H9 (cell line): ENCODE data around the gene PLA2G4D. TPM values are rescaled to one million over a fixed set of nuclear protein-coding genes. Genes with fewer than 3 reads are reported as not detected.

Experiments used
- DNase-seq: peaks from one replicate; pipeline ENCODE4 v3.0.0-alpha.2; 2017
- H2AFZ ChIP-seq: one replicate; pipeline ENCODE4 v1.6.1; 2013; ENCODE audit warnings: mild to moderate bottlenecking, low read length, control low read depth, moderate library complexity
- H2AK5ac ChIP-seq: 2 replicates; pipeline ENCODE4 v1.6.1; 2013; ENCODE audit warnings: low read length, control low read depth, mixed read lengths; ENCODE audit not compliant: insufficient read length
- H2BK120ac ChIP-seq: one replicate; pipeline ENCODE4 v1.6.1; 2013; ENCODE audit warnings: low read depth, mild to moderate bottlenecking, low read length, control low read depth, inconsistent platforms; ENCODE audit not compliant: poor library complexity, severe bottlenecking
- H2BK12ac ChIP-seq: 2 replicates; pipeline ENCODE4 v1.6.1; 2013; ENCODE audit warnings: low read length, control low read depth, mixed read lengths, low read depth; ENCODE audit not compliant: insufficient read length
- H2BK15ac ChIP-seq: 2 replicates; pipeline ENCODE4 v1.6.1; 2013; ENCODE audit warnings: low read depth, low read length, control low read depth
- H2BK20ac ChIP-seq: one replicate; pipeline ENCODE4 v1.6.1; 2013; ENCODE audit warnings: low read depth, mild to moderate bottlenecking, low read length, control low read depth, inconsistent platforms; ENCODE audit not compliant: poor library complexity, severe bottlenecking
- H2BK5ac ChIP-seq: 2 replicates; pipeline ENCODE4 v1.6.1; 2013; ENCODE audit warnings: low read length, control low read depth, mixed read lengths; ENCODE audit not compliant: insufficient read length
- H3K14ac ChIP-seq: 2 replicates; pipeline ENCODE4 v1.6.1; 2013; ENCODE audit warnings: low read length, control low read depth; ENCODE audit not compliant: insufficient read depth
- H3K18ac ChIP-seq: 2 replicates; pipeline ENCODE4 v1.6.1; 2013; ENCODE audit warnings: low read depth, mild to moderate bottlenecking, mixed read lengths, low read length, control low read depth; ENCODE audit not compliant: insufficient read length
- H3K23ac ChIP-seq: 2 replicates; pipeline ENCODE4 v1.6.1; 2013; ENCODE audit warnings: low read length, control low read depth, mixed read lengths, low read depth; ENCODE audit not compliant: insufficient read length
- H3K23me2 ChIP-seq: 2 replicates; pipeline ENCODE4 v1.6.1; 2013; ENCODE audit warnings: low read depth, mild to moderate bottlenecking, mixed read lengths, low read length, control low read depth; ENCODE audit not compliant: insufficient read length, poor library complexity, severe bottlenecking
- H3K27ac ChIP-seq: 2 replicates; pipeline ENCODE4 v1.5.1; 2013; ENCODE audit warnings: low read length, control low read depth, mixed read lengths, low read depth; ENCODE audit not compliant: insufficient read length
- H3K27me3 ChIP-seq: 2 replicates; pipeline ENCODE4 v1.6.1; 2013; ENCODE audit warnings: low read length, control low read depth, inconsistent platforms; ENCODE audit not compliant: insufficient read depth
- H3K4ac ChIP-seq: 2 replicates; pipeline ENCODE4 v1.6.1; 2013; ENCODE audit warnings: low read depth, mild to moderate bottlenecking, control low read depth, inconsistent platforms, low read length, moderate library complexity
- H3K4me1 ChIP-seq: 2 replicates; pipeline ENCODE4 v1.6.1; 2013; ENCODE audit warnings: low read length, control low read depth, inconsistent platforms; ENCODE audit not compliant: insufficient read depth
- H3K4me2 ChIP-seq: 2 replicates; pipeline ENCODE4 v1.6.1; 2013; ENCODE audit warnings: low read length, control low read depth, mixed read lengths; ENCODE audit not compliant: insufficient read length, insufficient read depth
- H3K56ac ChIP-seq: 2 replicates; pipeline ENCODE4 v1.6.1; 2013; ENCODE audit warnings: low read depth, mild to moderate bottlenecking, mixed read lengths, low read length, control low read depth; ENCODE audit not compliant: insufficient read length
- H3K79me1 ChIP-seq: 2 replicates; pipeline ENCODE4 v1.6.1; 2013; ENCODE audit warnings: low read depth, mild to moderate bottlenecking, moderate library complexity, low read length, control low read depth, inconsistent platforms; ENCODE audit not compliant: insufficient read depth, poor library complexity, severe bottlenecking
- H3K79me2 ChIP-seq: 2 replicates; pipeline ENCODE4 v1.6.1; 2013; ENCODE audit warnings: low read length, control low read depth, inconsistent platforms; ENCODE audit not compliant: insufficient read depth
- H3K9ac ChIP-seq: 2 replicates; pipeline ENCODE4 v1.6.1; 2013; ENCODE audit warnings: low read length, control low read depth, mixed read lengths; ENCODE audit not compliant: insufficient read length; ENCODE audit errors: extremely low read depth
- H3K9me3 ChIP-seq: one replicate; pipeline ENCODE4 v1.6.1; 2013; ENCODE audit warnings: low read depth, low read length, inconsistent platforms; ENCODE audit not compliant: control insufficient read depth
- H3T11ph ChIP-seq: one replicate; pipeline ENCODE4 v1.6.1; 2013; ENCODE audit warnings: mild to moderate bottlenecking, low read length, control low read depth, inconsistent platforms
- H4K20me1 ChIP-seq: one replicate; pipeline ENCODE4 v1.6.1; 2013; ENCODE audit not compliant: control insufficient read depth, insufficient read length, insufficient read depth
- H4K5ac ChIP-seq: 2 replicates; pipeline ENCODE4 v1.6.1; 2013; ENCODE audit warnings: low read depth, mild to moderate bottlenecking, mixed read lengths, low read length, control low read depth; ENCODE audit not compliant: insufficient read length
- H4K8ac ChIP-seq: replicated peaks from 2 replicates; pipeline ENCODE4 v1.6.1; 2013; ENCODE audit warnings: low read length, control low read depth, mixed read lengths, low read depth; ENCODE audit not compliant: insufficient read length
- H4K91ac ChIP-seq: 2 replicates; pipeline ENCODE4 v1.6.1; 2013; ENCODE audit warnings: low read depth, mild to moderate bottlenecking, moderate library complexity, mixed read lengths, low read length, control low read depth; ENCODE audit not compliant: insufficient read length
- H3K27ac Mint-ChIP-seq, 3 experiments: 2 replicates in 2 of 3; 3 replicates in 1 of 3; pipeline ENCODE4 v1.8.0; 2020 to 2021; ENCODE audit warnings: mixed read lengths in 3 of 3, mild to moderate bottlenecking in 1 of 3, moderate library complexity in 1 of 3
- H3K27me3 Mint-ChIP-seq: 2 replicates; pipeline ENCODE4 v1.8.0; 2021; ENCODE audit warnings: low read depth, mild to moderate bottlenecking, moderate library complexity, mixed read lengths
- H3K36me3 Mint-ChIP-seq, 3 experiments: 2 replicates in 2 of 3; 3 replicates in 1 of 3; pipeline ENCODE4 v1.8.0; 2020 to 2021; ENCODE audit warnings: low read depth in 3 of 3, mixed read lengths in 3 of 3; ENCODE audit not compliant: insufficient read depth in 1 of 3
- H3K4me1 Mint-ChIP-seq, 2 experiments: 2 replicates each; pipeline ENCODE4 v1.8.0; 2020; ENCODE audit warnings: mixed read lengths in 2 of 2
- H3K4me3 Mint-ChIP-seq, 2 experiments: 2 replicates in 1 of 2; 3 replicates in 1 of 2; pipeline ENCODE4 v1.8.0; 2020 to 2021; ENCODE audit warnings: mild to moderate bottlenecking in 2 of 2, mixed read lengths in 2 of 2, moderate library complexity in 1 of 2
- H3K9me3 Mint-ChIP-seq, 2 experiments: 2 replicates in 1 of 2; 3 replicates in 1 of 2; pipeline ENCODE4 v1.8.0; 2020; ENCODE audit warnings: mild to moderate bottlenecking in 2 of 2, mixed read lengths in 2 of 2, moderate library complexity in 1 of 2
- WGBS: extraction: QIAGEN DNeasy Blood & Tissue Kit; methylation state at CpG from one replicate; pipeline ENCODE4 v1.1.7; 2013; ENCODE audit warnings: missing lambda C conversion rate, low lambda C conversion rate, mixed read lengths; ENCODE audit not compliant: insufficient read length; ENCODE audit errors: extremely low coverage; 5-methylcytosine and 5-hydroxymethylcytosine counted together
- total RNA-seq: library from RNA; stranded (reverse); gene quantifications from 2 replicates; pipeline ENCODE4 v1.2.1, GENCODE V29; 2021
- TF ChIP-seq, protein P1 (sequence below): fragments of 200-600 bp; sonication (generic); conservative IDR thresholded peaks from 3 replicates; pipeline ENCODE4 v1.8.0; 2021; ENCODE audit warnings: antibody characterized with exemption, mild to moderate bottlenecking

PLA2G4D gene
- total RNA-seq, 1 experiment from 2014 or later = 0.33 TPM

DNA sequence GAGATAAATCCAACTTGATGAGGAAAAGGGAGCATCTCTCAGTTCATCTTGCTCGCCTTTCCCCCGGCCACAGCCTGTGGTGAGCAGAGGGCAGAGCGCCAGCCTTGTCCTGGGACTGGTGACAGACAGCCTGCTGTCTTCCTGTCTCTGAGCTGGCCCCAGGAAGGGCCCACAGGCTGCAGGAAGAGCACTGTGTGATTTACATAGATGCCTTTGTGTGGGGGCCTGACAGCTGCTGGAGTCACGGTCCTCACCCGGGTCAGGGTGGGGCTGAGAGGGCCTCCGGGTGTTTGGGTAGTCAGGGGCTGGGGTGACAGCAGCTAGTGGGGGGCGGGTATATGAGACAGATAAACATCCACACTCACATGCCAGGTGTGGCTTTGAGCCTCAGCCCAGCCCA is 29.3 kb downstream of the PLA2G4D start:
- Histone ChIP-seq H2AFZ (no peak overlapping the region), H4K20me1 (no peaks in the 10 kb centered on the region), H3K14ac (no peak overlapping the region), H2BK20ac (no peak overlapping the region), H3K18ac (no peak overlapping the region), H3T11ph (no peak overlapping the region), H3K23me2 (no peaks in the 10 kb centered on the region), H3K27ac (no peak overlapping the region), H2BK5ac (no peak overlapping the region), H3K4me2 (no peak overlapping the region), H3K27me3 (no peaks in the 10 kb centered on the region), H3K79me1 (no peaks in the 10 kb centered on the region), H4K8ac (no peak overlapping the region), H4K5ac (no peak overlapping the region), H2BK12ac (no peak overlapping the region), H4K91ac (no peak overlapping the region), H3K56ac (no peak overlapping the region), H2BK120ac (no peak overlapping the region), H2BK15ac (no peak overlapping the region), H2AK5ac (no peak overlapping the region), H3K4me1 (no peaks in the 10 kb centered on the region), H3K9me3 (no peaks in the 10 kb centered on the region), H3K4ac (no peak overlapping the region), H3K9ac (no peak overlapping the region), H3K79me2 (no peaks in the 10 kb centered on the region), H3K23ac (no peak overlapping the region)
- H3K4me1 Mint-ChIP-seq = peaks cover 5 to 9% of the 10 kb centered on the region in 2 experiments
- TF ChIP-seq, protein P1, sequence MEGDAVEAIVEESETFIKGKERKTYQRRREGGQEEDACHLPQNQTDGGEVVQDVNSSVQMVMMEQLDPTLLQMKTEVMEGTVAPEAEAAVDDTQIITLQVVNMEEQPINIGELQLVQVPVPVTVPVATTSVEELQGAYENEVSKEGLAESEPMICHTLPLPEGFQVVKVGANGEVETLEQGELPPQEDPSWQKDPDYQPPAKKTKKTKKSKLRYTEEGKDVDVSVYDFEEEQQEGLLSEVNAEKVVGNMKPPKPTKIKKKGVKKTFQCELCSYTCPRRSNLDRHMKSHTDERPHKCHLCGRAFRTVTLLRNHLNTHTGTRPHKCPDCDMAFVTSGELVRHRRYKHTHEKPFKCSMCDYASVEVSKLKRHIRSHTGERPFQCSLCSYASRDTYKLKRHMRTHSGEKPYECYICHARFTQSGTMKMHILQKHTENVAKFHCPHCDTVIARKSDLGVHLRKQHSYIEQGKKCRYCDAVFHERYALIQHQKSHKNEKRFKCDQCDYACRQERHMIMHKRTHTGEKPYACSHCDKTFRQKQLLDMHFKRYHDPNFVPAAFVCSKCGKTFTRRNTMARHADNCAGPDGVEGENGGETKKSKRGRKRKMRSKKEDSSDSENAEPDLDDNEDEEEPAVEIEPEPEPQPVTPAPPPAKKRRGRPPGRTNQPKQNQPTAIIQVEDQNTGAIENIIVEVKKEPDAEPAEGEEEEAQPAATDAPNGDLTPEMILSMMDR = no peak
- no peaks in the 10 kb centered on the region for H3K36me3 Mint-ChIP-seq
- H3K27me3 Mint-ChIP-seq = peaks cover 1% of the 10 kb centered on the region
- H3K9me3 Mint-ChIP-seq = no peaks in the 10 kb centered on the region
- WGBS = no CpG with 5 or more reads among the region's 7 CpGs
- H3K4me3 Mint-ChIP-seq = no peak overlapping the region
- no peak overlapping the region for H3K27ac Mint-ChIP-seq
- no peak for DNase-seq
